Gastrocnemius medialis (tissue), 4 donors: Measurements from ENCODE around the gene CHSY1. TPM values are rescaled to one million over a fixed set of nuclear protein-coding genes. Genes with fewer than 3 reads are reported as not detected.

Source experiments
- ATAC-seq, 2 donors: fragments of 150-250 bp; one replicate each; pipeline ENCODE4 v1.9.1; 2016
- DNase-seq, 2 donors: peaks; one replicate each; pipeline ENCODE4 v3.0.0-alpha.2; 2019
- H3K27ac ChIP-seq, 4 donors: fragments of 200-600 bp; sonication (generic); 1 replicate in 1 of 4; 2 replicates in 3 of 4; pipeline ENCODE4 v1.5.1; 2016 to 2018; ENCODE audit warnings: mild to moderate bottlenecking in 2 of 4, moderate library complexity in 1 of 4
- H3K27me3 ChIP-seq, 3 donors: fragments of 200-600 bp; sonication (generic) in 2 of 3; 1 replicate in 1 of 3; 2 replicates in 2 of 3; pipeline versions ENCODE4 v1.5.1 to v1.6.0; 2016 to 2019; ENCODE audit warnings: mild to moderate bottlenecking in 1 of 3, moderate library complexity in 1 of 3
- H3K36me3 ChIP-seq, 2 donors: fragments of 200-600 bp; sonication (generic) in 1 of 2; one replicate each; pipeline ENCODE4 v1.5.1; 2017 to 2018
- H3K4me1 ChIP-seq, 2 donors: fragments of 200-600 bp; sonication (generic) in 1 of 2; one replicate each; pipeline ENCODE4 v1.5.1; 2016 to 2017; ENCODE audit warnings: mild to moderate bottlenecking in 2 of 2
- H3K4me3 ChIP-seq, 4 donors: fragments of 200-600 bp; sonication (generic) in 3 of 4; 1 replicate in 1 of 4; 2 replicates in 3 of 4; pipeline ENCODE4 v1.5.1; 2016 to 2019; ENCODE audit warnings: mild to moderate bottlenecking in 2 of 4
- H3K9me3 ChIP-seq, 3 donors: fragments of 200-600 bp; sonication (generic) in 2 of 3; 1 replicate in 1 of 3; 2 replicates in 2 of 3; pipeline ENCODE4 v1.5.1; 2016 to 2019
- CTCF ChIP-seq, 5 experiments: fragments of 450-650 bp in 3 of 5; fragments of 200-600 bp in 2 of 5; sonication (generic) in 2 of 5; IDR thresholded peaks in 4 of 5; conservative IDR thresholded peaks in 1 of 5; 1 replicate in 4 of 5; 2 replicates in 1 of 5; pipeline ENCODE4 v1.5.1; 2016 to 2019; ENCODE audit warnings: antibody characterized with exemption in 5 of 5, mild to moderate bottlenecking in 3 of 5, moderate library complexity in 3 of 5
- POLR2A ChIP-seq, 2 donors: fragments of 450-650 bp; IDR thresholded peaks; one replicate each; pipeline ENCODE4 v1.6.1; 2017; ENCODE audit warnings: antibody characterized with exemption in 2 of 2, mild to moderate bottlenecking in 2 of 2, moderate library complexity in 2 of 2
- in situ Hi-C, 4 donors: fragments of 200-750 bp; cut with MboI; loops; one replicate each; pipeline versions ENCODE4 v1.15.0 to v1.8.0; 2017; ENCODE audit warnings: low sequenced_read_pairs in 4 of 4
- intact Hi-C: fragments of 100-400 bp; cut with DNase I; formaldehyde crosslinking; loops from one replicate; pipeline ENCODE4 v1.15.1; 2023; ENCODE audit warnings: low total_unique reads
- total RNA-seq, 4 donors: library from RNA; depleted of rRNA; stranded (reverse); fragments of >200 nt; gene quantifications; one replicate each; pipeline versions ENCODE4 v1.1.0 to v1.2.3, GENCODE V29; 2016

Gene CHSY1
- total RNA-seq, 4 donors from 2014 or later: 4.6 to 8.3 (median 7.1) TPM

GRCh38 chr15:101148881-101149664, 102.8 kb downstream of the CHSY1 start:
- no peaks in the 10 kb centered on the region for H3K9me3 ChIP-seq
- intact Hi-C loops (no loop called here), in situ Hi-C loops (no loop called here)
- no peak overlapping the region for H3K4me3 ChIP-seq
- no peak for DNase-seq
- TF ChIP-seq POLR2A (IDR thresholded peaks at IDR 0.05) (no peak), CTCF (IDR thresholded peaks at IDR 0.05 in 4 of 5, conservative IDR thresholded peaks at IDR 0.05 in 1 of 5) (no peak)
- no peak overlapping the region for H3K27ac ChIP-seq
- ATAC-seq: no peak
- no peaks in the 10 kb centered on the region for H3K27me3 ChIP-seq
- H3K4me1 ChIP-seq: no peaks in the 10 kb centered on the region
- no peaks in the 10 kb centered on the region for H3K36me3 ChIP-seq

GRCh38 chr15:101148166-101148880, 103.5 kb downstream of the CHSY1 start:
- Histone ChIP-seq H3K27ac (no peak overlapping the region), H3K9me3 (no peaks in the 10 kb centered on the region), H3K4me3 (no peak overlapping the region), H3K4me1 (no peaks in the 10 kb centered on the region), H3K36me3 (no peaks in the 10 kb centered on the region), H3K27me3 (no peaks in the 10 kb centered on the region)
- in situ Hi-C loops (no loop called here), intact Hi-C loops (no loop called here)
- no peak for DNase-seq
- ATAC-seq: no peak
- TF ChIP-seq CTCF (IDR thresholded peaks at IDR 0.05 in 4 of 5, conservative IDR thresholded peaks at IDR 0.05 in 1 of 5) (no peak), POLR2A (IDR thresholded peaks at IDR 0.05) (no peak)

GRCh38 chr15:101147181-101147580, 104.7 kb downstream of the CHSY1 start:
- Histone ChIP-seq H3K27me3 (no peaks in the 10 kb centered on the region), H3K36me3 (no peaks in the 10 kb centered on the region), H3K4me1 (no peaks in the 10 kb centered on the region), H3K27ac (no peak overlapping the region), H3K4me3 (no peak overlapping the region), H3K9me3 (no peaks in the 10 kb centered on the region)
- no peak for DNase-seq
- TF ChIP-seq CTCF (IDR thresholded peaks at IDR 0.05 in 4 of 5, conservative IDR thresholded peaks at IDR 0.05 in 1 of 5) (no peak), POLR2A (IDR thresholded peaks at IDR 0.05) (no peak)
- intact Hi-C loops (no loop called here), in situ Hi-C loops (no loop called here)
- no peak for ATAC-seq

GRCh38 chr15:101146118-101146702, 105.6 kb downstream of the CHSY1 start:
- no peak overlapping the region for H3K27ac ChIP-seq
- H3K36me3 ChIP-seq: no peaks in the 10 kb centered on the region
- in situ Hi-C loops: no loop called here
- H3K4me3 ChIP-seq: no peak overlapping the region
- DNase-seq (no peak), ATAC-seq (no peak)
- H3K9me3 ChIP-seq: no peaks in the 10 kb centered on the region
- no peaks in the 10 kb centered on the region for H3K4me1 ChIP-seq
- no peak for TF ChIP-seq POLR2A (IDR thresholded peaks at IDR 0.05)
- TF ChIP-seq CTCF (IDR thresholded peaks at IDR 0.05 in 4 of 5, conservative IDR thresholded peaks at IDR 0.05 in 1 of 5): no peak
- intact Hi-C loops: no loop called here
- H3K27me3 ChIP-seq: no peaks in the 10 kb centered on the region
